ENCODE data around the gene ATG9A. TPM values are rescaled to one million over a fixed set of nuclear protein-coding genes. Genes with fewer than 3 reads are reported as not detected.

The ATG9A gene
- total RNA-seq, 1 donor from 2014 or later = 62.4 TPM

GRCh38 chr2:219274361-219274921 lies 45.0 kb upstream of the ATG9A start:
- no peak for DNase-seq (ENCODE audit: extremely low spot score in 2 of 2)
- TF ChIP-seq CTCF (IDR thresholded peaks at IDR 0.05) (no peak), POLR2AphosphoS5 (IDR thresholded peaks at IDR 0.05; ENCODE audit: insufficient read depth in 1 of 2, low read depth in 1 of 2) (peak; percentile 23 to 57)
- H3K9me3 ChIP-seq = no peaks in the 10 kb centered on the region
- H3K27ac ChIP-seq = peak overlapping the region; percentile 79
- no peak overlapping the region for H3K4me3 ChIP-seq
- no peaks in the 10 kb centered on the region for H3K27me3 ChIP-seq
- H3K4me1 ChIP-seq = peaks cover 15% of the 10 kb centered on the region
- no peaks in the 10 kb centered on the region for H3K36me3 ChIP-seq
- intact Hi-C loops (cut with DNase I) = no loop called here

- intact Hi-C loops (cut with DNase I) = no loop called here
- DNase-seq (ENCODE audit: extremely low spot score in 2 of 2) = no peak
Measured at GRCh38 chr2:219273937-219274336, 44.5 kb upstream of the ATG9A start.

DNA sequence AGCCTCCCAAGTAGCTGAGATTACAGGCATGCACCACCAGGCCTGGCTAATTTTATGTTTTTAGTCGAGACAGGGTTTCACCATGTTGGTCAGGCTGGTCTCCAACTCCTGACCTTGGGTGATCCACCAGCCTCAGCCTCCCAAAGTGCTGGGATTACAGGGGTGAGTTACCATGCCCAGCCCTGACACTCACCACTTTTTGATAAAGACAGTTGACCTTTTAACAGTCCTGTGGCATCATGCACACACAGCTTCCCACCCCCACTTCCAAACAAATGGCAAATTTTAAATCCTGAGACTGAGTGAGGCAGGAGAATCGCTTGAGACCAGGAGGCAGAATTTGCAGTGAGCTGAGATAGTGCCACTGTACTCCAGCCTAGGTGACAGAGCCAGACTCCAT lies 43.6 kb upstream of the ATG9A start:
- H3K27ac ChIP-seq = no peak overlapping the region
- no peaks in the 10 kb centered on the region for H3K36me3 ChIP-seq
- H3K4me1 ChIP-seq = peaks cover 6% of the 10 kb centered on the region
- H3K27me3 ChIP-seq = no peaks in the 10 kb centered on the region
- intact Hi-C loops (cut with DNase I) = no loop called here
- DNase-seq (ENCODE audit: extremely low spot score in 2 of 2) = no peak
- H3K4me3 ChIP-seq = no peak overlapping the region
- TF ChIP-seq POLR2AphosphoS5 (IDR thresholded peaks at IDR 0.05; ENCODE audit: insufficient read depth in 1 of 2, low read depth in 1 of 2) (no peak), POLR2A (IDR thresholded peaks at IDR 0.05) (no peak), CTCF (IDR thresholded peaks at IDR 0.05) (no peak)
- no peaks in the 10 kb centered on the region for H3K9me3 ChIP-seq

More at GRCh38 chr2:219273937-219274336, 44.5 kb upstream of the ATG9A start:
- H3K27me3 ChIP-seq = no peaks in the 10 kb centered on the region
- no peaks in the 10 kb centered on the region for H3K36me3 ChIP-seq
- H3K4me3 ChIP-seq = no peak overlapping the region
- peak in 1 of 2 donors; percentile 59 for TF ChIP-seq POLR2AphosphoS5 (IDR thresholded peaks at IDR 0.05; ENCODE audit: insufficient read depth in 1 of 2, low read depth in 1 of 2)
- no peak for TF ChIP-seq CTCF (IDR thresholded peaks at IDR 0.05)
- no peak for TF ChIP-seq POLR2A (IDR thresholded peaks at IDR 0.05)
- peaks cover 15% of the 10 kb centered on the region for H3K4me1 ChIP-seq
- peak overlapping the region; percentile 79 for H3K27ac ChIP-seq
- H3K9me3 ChIP-seq = no peaks in the 10 kb centered on the region

DNA sequence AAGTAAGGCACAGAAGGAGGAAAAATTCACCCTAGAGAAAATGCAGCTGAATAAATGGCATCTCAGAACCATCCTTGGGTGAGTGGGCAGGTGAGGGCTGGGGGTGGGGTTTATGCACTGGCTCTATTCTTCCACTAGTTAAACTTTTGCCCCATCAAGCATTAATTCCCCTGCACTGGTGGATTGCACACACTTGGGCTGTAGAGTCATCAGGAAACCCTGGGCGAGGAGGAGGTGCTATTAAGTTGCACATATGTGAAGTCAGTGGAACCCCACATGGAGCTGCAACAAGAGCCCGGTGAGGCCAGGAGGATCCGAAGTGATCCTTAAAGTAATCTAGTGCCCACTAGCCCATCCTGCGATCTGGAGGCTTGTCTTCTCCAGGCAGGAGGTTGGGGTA lies 42.9 kb upstream of the ATG9A start:
- no peak overlapping the region for H3K4me3 ChIP-seq
- intact Hi-C loops (cut with DNase I) = no loop called here
- H3K4me1 ChIP-seq = no peaks in the 10 kb centered on the region
- TF ChIP-seq POLR2A (IDR thresholded peaks at IDR 0.05) (no peak), CTCF (IDR thresholded peaks at IDR 0.05) (no peak), POLR2AphosphoS5 (IDR thresholded peaks at IDR 0.05; ENCODE audit: insufficient read depth in 1 of 2, low read depth in 1 of 2) (no peak)
- no peaks in the 10 kb centered on the region for H3K27me3 ChIP-seq
- no peaks in the 10 kb centered on the region for H3K9me3 ChIP-seq
- H3K27ac ChIP-seq = no peak overlapping the region
- DNase-seq (ENCODE audit: extremely low spot score in 2 of 2) = no peak
- no peaks in the 10 kb centered on the region for H3K36me3 ChIP-seq

GRCh38 chr2:219271021-219271420 lies 41.6 kb upstream of the ATG9A start:
- intact Hi-C loops (cut with DNase I) = no loop called here

More at GRCh38 chr2:219271021-219271420, 41.6 kb upstream of the ATG9A start:
- Histone ChIP-seq H3K27me3 (no peaks in the 10 kb centered on the region), H3K4me1 (no peaks in the 10 kb centered on the region), H3K27ac (no peak overlapping the region), H3K36me3 (no peaks in the 10 kb centered on the region), H3K4me3 (no peak overlapping the region), H3K9me3 (no peaks in the 10 kb centered on the region)
- no peak for DNase-seq (ENCODE audit: extremely low spot score in 2 of 2)
- TF ChIP-seq CTCF (IDR thresholded peaks at IDR 0.05) = no peak

Data from vagina (tissue), 2 donors.